ENCODE results near the gene ZSCAN9.

DNA sequence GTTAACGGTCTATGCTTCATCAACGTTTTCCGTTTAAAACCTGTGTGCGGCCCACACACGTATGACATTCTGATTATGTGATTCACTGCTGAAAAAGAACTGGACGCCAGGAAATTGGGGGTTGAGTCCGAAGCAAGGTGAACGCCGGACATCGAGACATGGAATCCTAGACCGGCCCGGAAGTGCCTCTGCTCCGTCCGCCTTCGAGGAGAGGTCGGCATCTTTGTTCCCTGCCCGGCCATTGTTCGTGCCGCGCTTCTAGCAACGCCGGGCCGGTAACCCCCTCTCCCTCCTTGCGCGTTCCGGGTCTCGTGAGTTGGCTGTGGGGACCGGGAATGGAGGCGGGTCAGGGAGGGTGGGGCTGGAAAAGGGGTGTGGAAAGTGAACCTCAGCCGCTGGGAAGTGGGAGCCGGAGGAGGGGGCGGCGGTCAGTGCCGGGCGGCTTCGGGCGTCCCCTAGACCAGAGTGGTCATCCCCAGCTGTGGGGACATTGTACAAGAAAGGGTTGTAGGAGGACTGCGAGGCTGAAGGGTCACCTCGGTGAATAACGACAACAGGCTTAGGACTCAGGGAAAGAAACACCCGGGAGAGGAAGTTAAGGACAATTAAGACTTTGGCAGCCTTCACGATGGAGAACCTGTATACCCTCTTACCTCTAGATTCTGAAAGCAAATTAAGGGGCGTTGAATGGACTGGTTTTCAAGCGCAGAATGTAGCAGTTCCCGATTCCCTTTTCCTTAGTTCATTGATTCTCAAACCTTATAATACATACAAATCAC, at the start of gene ZSCAN9:
- TF ChIP-seq EP300 (IDR thresholded peaks at IDR 0.05; ENCODE audit: borderline replicate concordance) = no peak; the same call in 1 of the 2 replicates
- TF ChIP-seq, protein P1, sequence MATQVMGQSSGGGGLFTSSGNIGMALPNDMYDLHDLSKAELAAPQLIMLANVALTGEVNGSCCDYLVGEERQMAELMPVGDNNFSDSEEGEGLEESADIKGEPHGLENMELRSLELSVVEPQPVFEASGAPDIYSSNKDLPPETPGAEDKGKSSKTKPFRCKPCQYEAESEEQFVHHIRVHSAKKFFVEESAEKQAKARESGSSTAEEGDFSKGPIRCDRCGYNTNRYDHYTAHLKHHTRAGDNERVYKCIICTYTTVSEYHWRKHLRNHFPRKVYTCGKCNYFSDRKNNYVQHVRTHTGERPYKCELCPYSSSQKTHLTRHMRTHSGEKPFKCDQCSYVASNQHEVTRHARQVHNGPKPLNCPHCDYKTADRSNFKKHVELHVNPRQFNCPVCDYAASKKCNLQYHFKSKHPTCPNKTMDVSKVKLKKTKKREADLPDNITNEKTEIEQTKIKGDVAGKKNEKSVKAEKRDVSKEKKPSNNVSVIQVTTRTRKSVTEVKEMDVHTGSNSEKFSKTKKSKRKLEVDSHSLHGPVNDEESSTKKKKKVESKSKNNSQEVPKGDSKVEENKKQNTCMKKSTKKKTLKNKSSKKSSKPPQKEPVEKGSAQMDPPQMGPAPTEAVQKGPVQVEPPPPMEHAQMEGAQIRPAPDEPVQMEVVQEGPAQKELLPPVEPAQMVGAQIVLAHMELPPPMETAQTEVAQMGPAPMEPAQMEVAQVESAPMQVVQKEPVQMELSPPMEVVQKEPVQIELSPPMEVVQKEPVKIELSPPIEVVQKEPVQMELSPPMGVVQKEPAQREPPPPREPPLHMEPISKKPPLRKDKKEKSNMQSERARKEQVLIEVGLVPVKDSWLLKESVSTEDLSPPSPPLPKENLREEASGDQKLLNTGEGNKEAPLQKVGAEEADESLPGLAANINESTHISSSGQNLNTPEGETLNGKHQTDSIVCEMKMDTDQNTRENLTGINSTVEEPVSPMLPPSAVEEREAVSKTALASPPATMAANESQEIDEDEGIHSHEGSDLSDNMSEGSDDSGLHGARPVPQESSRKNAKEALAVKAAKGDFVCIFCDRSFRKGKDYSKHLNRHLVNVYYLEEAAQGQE (IDR thresholded peaks at IDR 0.05; ENCODE audit: low read depth) = no peak
- peak; percentile 91 for TF ChIP-seq YY1 (IDR thresholded peaks at IDR 0.05; ENCODE audit: low read depth)
- TF ChIP-seq MAX (IDR thresholded peaks at IDR 0.05) = peak; percentile 81
- no peak for TF ChIP-seq FOXM1 (IDR thresholded peaks at IDR 0.05; ENCODE audit: borderline replicate concordance, low read depth)
- TF ChIP-seq TAF1 (IDR thresholded peaks at IDR 0.05; ENCODE audit: low read depth) = peak; percentile 87
- TF ChIP-seq CEBPB (IDR thresholded peaks at IDR 0.05) = no peak
- no peak for TF ChIP-seq RAD21 (IDR thresholded peaks at IDR 0.05; ENCODE audit: low read depth)
- no peak for TF ChIP-seq ZBTB7A (IDR thresholded peaks at IDR 0.05; ENCODE audit: low read depth)
- TF ChIP-seq CREB1 (IDR thresholded peaks at IDR 0.05; ENCODE audit: low read depth) = no peak
- no peak for TF ChIP-seq EGR1 (IDR thresholded peaks at IDR 0.05)
- TF ChIP-seq TEAD4 (IDR thresholded peaks at IDR 0.05) = peak; percentile 55
- peak; percentile 62; the same call in 1 of the 2 replicates for TF ChIP-seq TCF12 (IDR thresholded peaks at IDR 0.05; ENCODE audit: low read depth)
- peak; percentile 20; the same call in 1 of the 2 replicates for TF ChIP-seq USF1 (IDR thresholded peaks at IDR 0.05)

Data from Ishikawa (cell line).